IPS DF 19.7 (cell line): ENCODE results near the gene CCL8.
"Not testable (repeated sequence)": the region's sequence is repeated elsewhere in the genome, so short reads cannot be mapped to it uniquely, and the experiment has no call there.

Experiments used
- DNase-seq: peaks from one replicate; pipeline ENCODE4 v3.0.0-alpha.2; 2013; ENCODE audit warnings: low read depth, low spot score

Gene CCL8

GRCh38 chr17:34313164-34313563, 6.1 kb upstream of the CCL8 start:
- no peak for DNase-seq

GRCh38 chr17:34314279-34314678, 5.0 kb upstream of the CCL8 start:
- DNase-seq: no peak

DNA sequence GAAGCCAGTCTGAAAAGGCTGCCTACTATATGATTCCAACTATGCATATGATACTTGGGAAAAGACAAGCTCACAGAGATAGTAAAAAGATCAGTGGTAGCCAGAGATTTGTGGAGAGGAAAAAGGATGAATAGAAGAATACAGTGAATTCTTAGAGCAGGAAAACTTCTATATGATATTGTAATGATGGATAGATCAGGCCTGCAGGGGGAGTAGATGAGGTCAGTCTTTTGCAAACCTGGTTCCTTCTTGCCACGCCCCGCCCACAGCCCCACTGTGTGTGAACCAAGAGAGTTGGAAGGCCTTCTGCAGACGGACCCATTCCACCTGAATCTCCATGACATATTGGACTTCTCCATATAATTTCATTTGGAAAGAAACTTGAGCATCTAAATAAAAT, 761 bp upstream of the CCL8 start:
- DNase-seq: no peak

GRCh38 chr17:34321964-34322363, 2.7 kb downstream of the CCL8 start:
- no peak for DNase-seq

DNA sequence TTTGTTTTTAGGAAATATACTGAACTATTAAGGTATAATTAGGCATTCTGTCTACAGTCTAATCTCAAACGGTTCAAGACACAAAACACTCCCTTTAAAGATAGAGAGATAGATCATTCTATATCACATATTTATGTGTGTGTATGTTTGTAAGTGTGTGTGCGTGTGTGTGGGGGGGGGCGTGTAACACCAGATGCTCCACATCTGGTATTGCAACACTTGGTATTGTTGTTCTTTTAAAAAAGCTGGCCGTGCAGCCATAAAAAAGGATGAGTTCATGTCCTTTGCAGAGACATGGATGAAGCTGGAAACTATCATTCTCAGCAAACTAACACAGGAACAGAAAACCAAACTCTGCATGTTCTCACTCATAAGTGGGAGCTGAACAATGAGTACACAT, 8.3 kb downstream of the CCL8 start:
- DNase-seq: not testable (repeated sequence)

DNA sequence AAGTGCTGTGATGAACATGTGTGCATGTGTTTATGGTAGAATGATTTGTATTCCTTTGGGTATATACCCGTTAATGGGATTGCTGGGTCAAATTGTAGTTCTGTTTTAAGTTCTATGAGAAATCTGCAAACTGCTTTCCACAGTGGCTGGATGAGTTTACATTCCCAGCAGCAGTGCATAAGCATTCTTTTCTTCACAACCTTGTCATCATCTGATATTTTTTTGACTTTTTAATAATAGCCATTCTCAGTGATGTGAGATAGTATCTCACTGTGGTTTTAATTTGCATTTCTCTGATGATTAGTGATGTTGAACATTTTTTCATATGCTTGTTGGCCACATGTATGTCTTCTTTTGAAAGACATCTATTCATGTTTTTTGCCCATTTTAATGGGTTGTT, 18.5 kb downstream of the CCL8 start:
- no peak for DNase-seq

DNA sequence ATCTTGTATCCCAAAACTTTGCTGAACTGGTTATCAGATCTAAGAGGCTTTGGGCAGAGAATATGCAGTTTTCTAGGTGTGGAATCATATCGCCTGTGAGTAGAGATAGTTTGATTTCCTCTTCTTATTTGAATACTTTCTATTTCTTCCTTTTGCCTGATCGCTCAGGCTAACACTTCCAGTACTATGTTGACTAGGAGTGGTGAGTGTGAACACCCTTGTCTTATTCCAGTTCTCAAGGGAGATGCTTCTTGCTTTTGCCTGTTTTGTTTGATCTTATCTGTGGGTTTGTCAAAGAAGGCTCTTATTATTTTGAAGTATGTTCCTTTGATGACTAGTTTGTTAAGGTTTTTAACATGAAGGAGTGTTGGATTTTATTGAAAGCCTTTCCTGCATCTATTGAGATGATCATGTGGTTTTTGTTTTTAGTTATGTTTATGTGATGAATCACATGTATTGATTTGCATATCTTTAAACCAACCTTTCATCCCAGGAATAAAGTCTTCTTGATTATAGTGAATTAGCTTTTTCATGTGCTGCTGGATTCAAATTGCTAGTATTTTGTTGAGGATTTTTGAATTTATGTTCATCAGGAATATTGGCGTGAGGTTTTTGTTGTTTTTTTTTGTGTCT, 20.0 kb downstream of the CCL8 start:
- no peak for DNase-seq

- no peak for DNase-seq
Observed at GRCh38 chr17:34341916-34342315, 22.7 kb downstream of the CCL8 start.

- no peak for DNase-seq
Observed at GRCh38 chr17:34347063-34347462, 27.8 kb downstream of the CCL8 start.

- DNase-seq: no peak
Observed at GRCh38 chr17:34349751-34350150, 30.5 kb downstream of the CCL8 start.

DNA sequence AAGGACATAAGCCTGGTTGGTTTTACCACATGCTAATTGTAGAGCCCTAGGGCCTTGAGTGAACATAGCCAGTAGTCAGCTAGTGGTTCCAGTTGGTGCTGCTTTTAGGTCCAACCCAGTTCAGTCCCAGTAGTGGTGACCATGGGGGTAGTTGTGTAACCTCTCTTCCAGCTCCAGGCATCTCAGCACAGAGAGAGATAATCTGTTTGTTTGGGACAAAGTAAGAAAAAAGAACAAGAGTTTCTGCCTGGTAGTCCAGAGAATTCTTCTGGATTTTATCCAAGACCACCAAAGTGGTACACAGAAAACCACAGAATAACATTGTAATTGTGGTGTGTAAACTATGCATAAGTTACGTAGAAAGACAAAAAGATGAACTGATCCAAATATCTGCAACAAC, 31.9 kb downstream of the CCL8 start:
- no peak for DNase-seq

GRCh38 chr17:34352191-34352590, 33.0 kb downstream of the CCL8 start:
- no peak for DNase-seq

- no peak for DNase-seq
Observed at GRCh38 chr17:34354637-34355036, 35.4 kb downstream of the CCL8 start.

GRCh38 chr17:34356194-34356593, 37.0 kb downstream of the CCL8 start, which contains the start of gene CCL13:
TSS of gene CCL13 (plus strand) at chr17:34356480. CDS start at chr17:34356527, 47 bp downstream.
- DNase-seq: no peak

GRCh38 chr17:34357398-34357797, 38.2 kb downstream of the CCL8 start:
- no peak for DNase-seq

- no peak for DNase-seq
Observed at GRCh38 chr17:34358631-34359030, 39.4 kb downstream of the CCL8 start.

GRCh38 chr17:34360601-34361270, 41.5 kb downstream of the CCL8 start:
- DNase-seq: no peak

DNA sequence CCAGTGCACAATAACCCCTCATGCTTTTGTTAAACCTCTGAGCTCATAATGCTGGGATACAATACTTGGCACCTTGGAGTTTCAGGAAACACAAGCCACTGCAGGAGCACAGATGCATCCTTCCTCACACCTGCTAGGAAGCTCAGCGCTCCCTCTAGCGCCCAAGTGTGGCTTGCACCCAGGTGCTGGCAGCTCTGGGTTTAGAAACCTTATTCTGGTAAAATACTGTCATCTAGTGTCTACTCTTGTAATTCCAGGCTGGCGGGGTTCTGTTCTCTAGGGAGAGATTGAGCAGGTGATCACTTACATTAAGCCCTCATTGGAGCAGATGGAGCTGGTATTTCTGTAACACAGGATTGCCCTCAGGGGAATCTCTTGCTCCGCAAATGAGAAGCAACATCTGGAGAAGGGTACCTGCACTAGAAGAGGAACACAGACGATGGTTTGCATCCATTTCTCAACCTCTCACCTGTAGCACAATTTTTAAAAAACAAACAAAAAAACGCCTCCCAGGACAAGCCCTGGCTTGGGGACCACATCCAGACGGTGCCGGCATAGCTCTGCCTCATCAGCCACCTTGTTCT, 42.3 kb downstream of the CCL8 start:
- DNase-seq: peak; percentile 81

DNA sequence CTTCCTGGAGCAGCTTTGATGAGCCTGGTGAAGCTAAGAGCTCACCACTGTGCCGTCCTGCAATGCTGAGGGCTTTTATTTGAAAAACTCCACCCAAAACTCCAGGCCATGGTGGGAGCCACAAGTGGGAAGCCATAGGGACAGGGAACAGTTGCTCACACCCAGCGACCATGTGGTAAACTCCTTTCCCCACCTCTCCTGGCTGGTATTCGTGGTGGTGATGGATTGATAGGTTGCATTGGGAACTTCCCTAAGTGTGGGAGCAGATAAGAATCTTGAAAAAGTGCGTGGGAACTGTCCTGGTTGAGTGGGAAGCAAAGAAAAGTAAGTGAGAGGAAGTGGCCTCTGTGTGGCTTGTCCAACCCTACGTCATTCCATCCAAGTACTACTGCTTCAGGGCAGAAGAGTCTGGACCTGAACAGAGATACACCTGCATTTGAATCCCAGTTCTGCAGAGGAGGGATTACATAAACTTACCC, 44.0 kb downstream of the CCL8 start, which contains the start of gene CCL1:
CCL1 (minus strand) TSS at position 51 of the 479 bp plus-strand sequence. CDS start 72 bp downstream, outside the sequence.
- no peak for DNase-seq

DNA sequence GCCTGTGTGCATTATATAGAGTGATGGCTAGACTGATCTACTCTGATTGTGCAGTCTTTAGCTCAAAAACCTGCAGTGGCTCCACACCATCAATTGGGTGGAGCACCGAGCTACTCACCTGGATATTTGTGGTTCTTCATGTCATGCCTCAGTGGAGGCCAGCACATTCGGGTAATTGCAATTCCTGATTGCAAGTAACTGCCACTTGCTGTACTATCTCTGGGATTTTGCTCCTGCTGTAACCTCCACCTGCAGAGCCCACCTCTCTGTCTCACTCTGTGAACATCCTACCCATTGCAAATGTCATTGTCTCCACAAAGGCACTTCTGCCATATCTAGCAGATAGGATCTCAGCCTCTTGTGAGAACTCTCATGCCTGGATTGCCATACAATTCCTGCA, 45.5 kb downstream of the CCL8 start:
- no peak for DNase-seq

DNA sequence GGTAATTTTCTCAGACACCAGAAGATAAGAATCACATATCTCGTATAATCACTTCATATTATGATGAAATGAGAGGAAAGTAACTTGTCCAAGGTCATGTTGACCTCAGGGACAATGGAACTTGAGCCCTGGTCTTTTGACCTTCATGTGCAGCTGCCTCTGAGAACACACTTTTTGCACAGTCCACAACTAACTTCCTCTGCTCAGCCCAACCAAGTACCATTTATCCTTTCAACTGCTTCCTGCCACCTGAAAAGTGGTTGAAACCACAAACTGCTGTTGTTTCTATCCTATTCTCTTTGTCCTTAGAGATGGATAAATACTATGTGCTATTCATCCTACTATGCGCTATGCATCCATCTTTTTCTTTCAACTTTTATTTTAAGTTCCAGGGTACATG, 46.1 kb downstream of the CCL8 start:
- no peak for DNase-seq

DNA sequence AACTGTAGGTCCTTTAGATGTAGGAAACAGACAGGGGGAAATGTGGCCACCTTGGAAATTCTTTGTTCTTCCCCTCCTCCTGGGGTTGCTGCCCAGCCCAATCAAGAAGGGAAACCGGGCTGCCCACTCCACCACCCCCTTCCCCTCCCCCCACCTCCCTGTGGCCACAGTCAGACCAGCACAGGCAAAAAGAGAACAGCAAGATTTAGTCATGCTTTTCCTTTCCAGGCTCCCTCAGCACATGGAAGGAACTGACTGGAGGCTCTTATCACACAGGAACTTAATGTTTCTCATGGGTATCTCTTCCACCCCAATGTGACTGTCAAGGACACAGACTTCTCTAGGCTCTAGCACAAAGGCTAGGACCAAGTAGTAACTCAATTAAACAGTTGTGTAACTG, 46.8 kb downstream of the CCL8 start:
- DNase-seq: no peak
